Bone marrow (tissue), 2 donors: ENCODE measurements around the gene SORT1.
"Not testable (repeated sequence)": the region's sequence is repeated elsewhere in the genome, so short reads cannot be mapped to it uniquely, and the experiment has no call there.

Experiments used
- DNase-seq, 2 donors: peaks; one replicate each; lab custom pipeline; 2025; lab: John Stamatoyannopoulos, UW

Gene SORT1

DNA sequence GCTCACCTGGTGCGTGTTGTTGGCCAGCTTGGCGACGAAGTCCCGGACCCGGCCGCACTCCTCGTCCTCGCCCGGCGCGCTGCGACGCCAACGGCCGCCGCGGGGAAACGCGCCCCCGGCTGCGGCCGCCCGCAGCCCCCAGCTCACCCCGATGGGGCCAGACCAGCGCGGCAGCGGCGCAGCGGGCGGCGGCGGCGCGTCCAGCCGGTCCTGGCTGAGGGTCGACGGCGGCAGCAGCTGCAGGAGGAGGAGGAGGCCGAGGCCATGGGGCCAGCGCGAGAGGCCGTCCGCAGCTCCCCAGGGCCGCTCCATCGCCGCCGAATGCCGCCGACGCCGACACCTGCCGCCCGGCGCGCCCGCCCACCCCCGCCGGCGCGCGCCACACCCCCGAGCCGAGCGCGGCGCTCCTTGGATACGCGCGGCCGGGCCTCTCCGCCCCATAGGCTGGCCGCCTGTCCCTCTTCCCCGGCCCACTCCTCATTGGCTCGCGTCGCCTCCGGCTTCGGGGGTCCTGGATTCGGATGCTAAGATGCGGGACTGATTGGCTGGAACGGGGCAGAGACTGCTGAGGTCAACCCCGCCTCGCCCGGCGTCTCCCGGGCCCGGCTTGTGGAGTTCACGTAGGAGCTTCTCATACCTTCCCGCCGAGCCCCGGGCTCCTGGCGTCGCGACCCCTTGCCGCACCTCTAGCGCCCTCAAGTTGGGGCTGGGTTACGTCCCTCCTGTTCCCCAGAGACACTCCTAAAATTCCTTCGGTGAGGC lies at the start of gene SORT1:
SORT1 (minus strand) TSS at position 338 of the 762 bp plus-strand sequence; CDS start at position 312, 26 bp downstream.
- DNase-seq, result peak in 1 of 2 donors; percentile 88

DNA sequence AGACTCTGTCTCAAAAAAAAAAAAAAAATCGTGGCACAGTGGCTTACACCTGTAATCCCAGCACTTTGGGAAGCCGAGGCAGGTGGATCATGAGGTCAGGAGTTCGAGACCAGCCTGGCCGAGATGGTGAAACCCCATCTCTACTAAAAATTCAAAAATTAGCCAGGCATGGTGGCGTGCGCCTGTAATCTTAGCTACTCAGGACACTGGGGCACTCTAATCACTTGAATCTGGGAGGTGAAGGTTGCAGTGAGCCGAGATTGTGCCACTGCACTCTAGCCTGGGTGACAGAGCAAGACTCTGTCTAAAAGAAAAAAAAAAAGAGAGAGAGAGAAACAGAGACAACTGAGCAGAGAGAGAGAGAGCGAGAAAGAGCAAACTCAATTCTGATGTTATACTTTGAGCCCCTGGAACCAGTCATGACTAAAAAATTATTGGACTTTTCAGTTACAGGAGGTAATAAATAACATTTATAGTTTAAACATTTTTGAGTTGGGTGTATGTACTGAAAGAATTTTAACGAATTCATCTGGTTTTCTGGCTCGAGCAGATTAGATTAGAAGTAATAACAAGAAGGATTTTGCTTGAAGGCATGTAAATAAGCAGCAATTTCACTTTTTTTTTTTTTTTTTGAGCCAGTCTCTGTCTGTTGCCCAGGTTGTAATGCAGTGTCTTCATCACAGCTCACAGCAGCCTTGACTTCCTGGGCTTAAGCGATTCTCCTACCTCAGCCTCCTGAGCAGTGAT lies 48.4 kb upstream of the SORT1 start:
- not testable (repeated sequence) for DNase-seq

DNA sequence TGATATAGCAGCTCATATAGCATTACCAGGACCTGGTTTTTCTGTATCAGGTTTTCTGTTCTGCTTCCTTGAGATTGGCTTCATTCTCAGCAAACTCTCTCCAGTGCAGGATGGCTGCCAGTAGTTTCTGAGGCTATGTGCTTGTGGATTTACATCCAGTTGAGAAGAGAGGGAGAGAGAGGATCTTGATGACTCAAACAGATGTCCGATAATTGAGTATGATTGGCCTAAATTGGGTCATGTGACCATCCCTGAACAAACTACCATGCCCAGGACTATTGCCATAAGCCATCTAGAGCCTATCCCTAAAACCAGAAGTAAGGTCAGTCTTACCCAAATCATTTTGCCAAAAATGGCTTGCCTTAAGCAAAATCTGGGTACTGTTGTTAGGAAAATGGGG lies 46.6 kb upstream of the SORT1 start:
- DNase-seq, result no peak

DNA sequence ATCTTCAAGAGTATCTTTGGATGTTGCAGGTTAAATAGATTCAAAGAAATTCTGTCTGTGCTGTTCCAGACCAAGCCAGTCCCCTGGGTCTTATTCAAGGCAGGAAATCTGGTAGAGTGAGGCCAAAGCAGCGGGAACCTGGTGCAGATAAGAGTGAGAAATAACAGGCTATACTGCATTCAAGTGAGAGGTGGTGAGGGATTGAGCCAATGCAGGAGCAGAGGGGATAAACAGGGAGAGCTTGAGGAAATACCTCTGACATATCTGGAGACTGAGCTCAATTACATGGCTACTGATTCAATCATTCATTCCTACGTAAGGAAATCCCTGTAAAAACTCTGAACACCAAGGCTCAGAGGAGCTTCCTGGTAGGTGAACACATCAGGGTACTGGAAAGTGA lies 45.8 kb upstream of the SORT1 start:
- DNase-seq, result no peak

DNA sequence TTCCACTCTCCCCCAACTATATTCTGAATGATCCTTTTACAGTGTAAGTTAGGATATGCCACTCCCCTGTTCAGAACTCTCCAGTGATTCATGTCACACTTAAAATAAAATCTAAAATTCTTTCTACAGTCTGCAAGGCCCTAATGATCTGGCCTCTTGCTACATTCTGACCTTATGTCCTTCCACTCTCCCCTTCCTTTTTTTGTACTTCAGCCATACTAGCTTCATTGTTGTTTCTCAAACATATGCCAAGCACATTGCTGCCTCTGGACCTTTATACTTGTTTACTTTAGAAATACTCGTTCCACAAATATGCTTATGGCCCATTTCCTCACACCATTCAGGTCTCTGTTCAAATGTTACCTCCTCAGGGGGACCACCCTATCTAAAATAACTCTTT lies 43.4 kb upstream of the SORT1 start:
- no peak for DNase-seq

DNA sequence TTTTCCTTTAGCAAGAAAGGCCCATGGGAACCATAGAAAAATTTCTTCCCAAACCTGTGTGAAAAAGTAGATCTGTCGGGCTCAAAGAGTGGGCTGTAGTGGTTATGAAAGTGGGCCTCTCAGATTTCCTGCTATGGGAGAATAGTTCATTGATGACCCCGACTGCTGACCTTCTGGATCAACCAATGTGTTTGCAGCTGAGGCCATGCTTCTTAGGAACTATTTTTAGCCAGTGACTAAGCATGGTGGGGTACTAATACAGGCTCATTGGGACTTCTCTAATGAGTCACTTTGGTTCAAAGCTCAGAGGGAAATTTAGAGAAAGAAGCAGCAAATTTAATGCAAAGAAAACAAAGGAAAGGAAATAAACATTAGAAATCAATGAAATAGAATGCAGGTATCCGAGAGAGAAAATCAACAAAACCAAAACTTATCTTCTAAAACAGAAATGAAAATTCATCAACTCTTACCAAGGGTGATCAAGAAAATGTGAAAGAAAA lies 41.1 kb upstream of the SORT1 start:
- DNase-seq, result no peak

DNA sequence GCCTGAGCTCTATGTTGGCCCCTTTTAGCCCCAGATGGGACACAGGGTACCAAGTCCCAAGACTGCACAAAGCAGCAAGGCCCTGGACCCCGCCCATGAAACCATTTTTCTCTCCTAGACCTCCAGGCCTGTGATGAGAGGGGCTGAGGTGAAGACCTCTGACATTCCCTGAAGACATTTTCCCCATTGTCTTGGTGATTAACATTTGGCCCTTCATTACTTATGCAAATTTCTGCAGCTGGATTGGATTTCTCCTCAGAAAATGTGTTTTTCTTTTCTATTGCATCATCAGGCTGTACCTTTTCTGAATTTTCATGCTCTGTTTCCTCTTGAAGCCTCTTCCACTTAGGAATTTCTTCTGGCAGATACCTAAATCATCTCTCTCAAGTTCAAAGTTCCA lies 36.8 kb upstream of the SORT1 start:
- no peak for DNase-seq

DNA sequence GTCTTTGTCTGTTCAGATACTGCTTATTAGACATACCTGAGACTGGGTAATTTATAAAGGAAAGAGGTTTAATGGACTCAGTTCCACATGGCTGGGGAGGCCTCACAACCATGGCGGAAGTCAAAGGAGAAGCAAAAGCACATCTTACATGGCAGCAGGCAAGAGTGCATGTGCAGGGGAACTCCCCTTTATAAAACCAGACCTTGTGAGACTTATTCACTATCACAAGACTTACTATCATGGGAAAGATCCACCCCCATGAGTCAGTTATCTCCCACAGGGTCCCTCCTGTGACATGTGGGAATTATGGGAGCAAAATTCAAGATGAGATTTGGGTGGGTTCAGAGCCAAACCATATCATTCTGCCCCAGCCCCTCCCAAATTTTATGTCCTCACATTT lies 35.6 kb upstream of the SORT1 start:
- no peak for DNase-seq

DNA sequence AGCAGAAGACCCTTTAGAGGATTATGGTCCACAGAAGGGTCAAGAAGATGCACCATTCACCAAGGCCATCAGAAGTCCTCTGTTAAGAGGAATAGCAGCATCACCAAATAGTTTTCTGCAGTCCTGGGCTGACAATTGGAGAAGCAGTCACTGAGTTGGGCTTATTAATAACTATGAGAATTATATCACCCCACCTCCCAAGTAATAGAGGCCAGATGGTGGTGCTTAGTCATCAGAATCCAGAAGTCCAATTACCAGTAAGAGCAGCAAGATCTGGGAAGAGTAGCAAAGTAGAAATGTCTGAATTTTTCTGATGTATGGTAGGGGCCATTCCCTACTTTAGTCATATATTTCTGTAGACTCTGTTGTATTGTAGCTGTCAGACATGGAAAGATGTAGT lies 34.6 kb upstream of the SORT1 start:
- no peak for DNase-seq

DNA sequence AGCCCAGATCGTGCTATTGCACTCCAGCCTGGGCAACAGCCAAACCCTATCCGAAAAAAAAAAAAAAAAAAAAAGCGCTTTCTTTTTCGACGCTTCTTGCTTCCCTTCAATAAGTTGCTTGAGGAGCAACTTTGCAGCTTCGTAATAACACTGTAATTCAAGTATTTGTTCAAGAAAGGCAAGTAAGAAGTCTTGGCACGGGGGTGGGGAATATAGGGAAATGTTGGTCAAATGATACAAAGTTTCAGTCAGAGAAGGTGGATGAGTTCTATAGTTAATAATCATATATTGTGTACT lies 29.4 kb upstream of the SORT1 start:
- DNase-seq, result peak in 1 of 2 donors; percentile 5

DNA sequence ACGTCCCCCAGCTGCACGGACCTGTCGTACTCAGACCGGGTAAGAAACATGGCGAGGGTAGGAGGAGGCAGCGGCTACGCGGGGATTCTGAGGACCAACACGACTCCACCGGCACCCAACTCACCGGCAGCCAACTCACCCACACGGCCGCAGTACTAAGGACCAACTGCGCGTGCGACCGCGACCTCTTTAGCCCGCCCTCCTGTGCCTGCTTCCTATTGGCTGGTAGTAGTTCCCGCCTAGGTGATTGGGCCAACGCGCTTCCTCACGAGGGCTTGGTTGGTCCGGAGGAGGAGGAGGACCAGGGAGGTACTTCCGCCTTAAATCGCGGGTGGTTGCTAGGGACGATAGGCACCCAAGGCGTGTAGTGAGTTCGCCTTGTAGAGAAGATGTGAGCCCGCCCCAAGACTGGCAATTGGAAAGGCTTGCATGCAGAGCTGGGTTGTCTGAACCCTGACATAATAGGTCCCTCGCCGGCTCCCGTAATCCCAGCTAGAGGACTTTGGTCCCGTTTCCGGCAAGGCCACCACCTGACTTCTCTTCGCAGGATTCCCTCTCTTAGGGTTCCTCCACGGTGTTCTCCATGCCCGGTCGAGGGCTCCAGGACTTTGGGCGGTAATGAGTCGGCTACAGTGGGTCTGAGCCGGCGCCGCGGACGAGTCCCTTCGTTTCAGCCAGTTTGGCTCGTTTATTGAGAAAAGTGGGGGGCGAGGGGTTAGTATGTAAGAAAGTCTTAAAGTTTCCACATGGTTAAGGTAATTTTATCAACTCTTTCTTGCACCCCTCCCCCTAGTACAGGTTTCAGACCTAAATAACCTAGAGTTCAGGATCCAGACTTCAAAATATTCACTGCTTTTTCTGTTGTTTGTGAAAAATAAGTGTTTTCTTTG lies 28.8 kb upstream of the SORT1 start, which contains the start of gene PSMA5:
PSMA5 (minus strand) TSS at position 168 of the 890 bp plus-strand sequence; CDS start at position 50, 118 bp downstream.
- peak; percentile 86 to 97 for DNase-seq

DNA sequence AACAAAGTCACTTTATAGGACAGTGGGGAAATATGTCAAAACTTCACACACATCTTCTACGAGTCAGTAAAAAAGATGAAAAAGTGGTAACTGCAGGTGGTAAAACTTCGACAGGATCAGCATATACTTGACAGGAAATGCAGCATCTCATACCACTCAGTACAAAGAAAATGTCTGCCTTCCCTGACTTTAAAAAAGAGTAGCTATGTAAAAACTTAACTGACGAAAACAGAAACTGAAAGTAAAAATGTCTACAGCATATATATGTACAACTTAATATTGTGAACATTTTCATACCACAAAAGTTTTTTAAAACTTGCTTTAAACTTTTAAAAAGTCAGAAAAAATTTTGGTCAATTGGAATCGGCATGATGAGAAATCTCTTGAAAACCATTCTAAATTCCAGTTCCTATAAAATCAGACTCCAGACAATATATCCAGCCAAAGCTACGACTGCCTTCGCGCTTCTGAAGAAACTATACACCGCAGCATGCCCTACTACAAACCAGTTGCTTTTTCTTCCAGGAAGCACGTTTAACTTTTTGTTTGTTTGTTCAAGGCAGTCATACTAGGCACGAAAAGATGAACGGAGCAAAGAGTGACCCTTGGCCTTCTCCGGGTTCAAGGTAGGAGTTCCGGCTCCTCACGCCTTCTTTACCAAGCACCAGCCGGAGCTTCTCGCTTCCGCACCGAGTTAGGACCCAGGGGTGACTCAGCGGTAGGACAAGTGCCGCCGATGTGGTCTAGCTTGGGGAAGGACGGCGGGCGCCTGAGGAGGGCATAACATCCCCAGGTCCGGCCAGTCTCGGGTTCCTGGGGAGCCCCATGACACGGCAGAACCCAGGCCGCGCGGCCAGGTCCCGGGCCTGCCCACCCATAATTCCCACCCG lies 27.9 kb upstream of the SORT1 start:
- DNase-seq, result peak; percentile 33 to 86

DNA sequence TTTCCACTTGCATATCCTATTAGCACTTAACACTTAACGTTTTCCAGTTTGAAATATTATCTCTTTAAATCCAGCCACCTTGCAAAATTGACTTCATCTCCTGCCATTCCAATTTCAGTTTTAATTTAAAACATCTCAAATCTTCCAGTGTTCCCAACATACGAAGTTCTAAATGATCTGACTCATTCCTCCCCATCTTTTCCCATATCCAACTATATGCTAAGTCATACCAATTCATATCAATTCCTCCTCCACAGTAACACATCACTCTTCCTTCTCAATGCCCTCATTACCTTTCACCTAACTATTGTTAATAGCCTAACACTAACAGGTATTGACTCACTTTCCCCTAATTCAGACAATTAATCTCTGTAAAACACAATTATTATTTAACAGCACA lies 25.8 kb upstream of the SORT1 start:
- no peak for DNase-seq

DNA sequence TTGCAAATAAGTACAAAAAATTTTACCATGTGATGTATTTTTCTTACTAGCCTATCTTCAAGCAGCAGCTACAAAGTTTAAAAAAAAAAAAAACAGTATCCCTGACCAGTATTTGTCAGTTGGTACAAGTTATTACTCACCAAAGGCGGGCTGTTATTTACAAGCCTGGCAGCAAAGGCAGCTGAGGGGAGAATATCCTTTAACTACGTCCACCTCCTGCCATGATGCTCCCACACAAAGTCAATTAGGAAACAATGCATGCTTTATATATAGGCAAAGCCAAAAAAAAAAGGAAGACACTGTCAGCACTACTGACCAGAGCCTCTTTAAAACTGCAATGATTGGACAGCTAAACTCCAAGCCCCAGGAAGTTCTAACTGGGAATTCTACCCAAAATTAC lies 14.8 kb upstream of the SORT1 start:
- DNase-seq, result no peak

DNA sequence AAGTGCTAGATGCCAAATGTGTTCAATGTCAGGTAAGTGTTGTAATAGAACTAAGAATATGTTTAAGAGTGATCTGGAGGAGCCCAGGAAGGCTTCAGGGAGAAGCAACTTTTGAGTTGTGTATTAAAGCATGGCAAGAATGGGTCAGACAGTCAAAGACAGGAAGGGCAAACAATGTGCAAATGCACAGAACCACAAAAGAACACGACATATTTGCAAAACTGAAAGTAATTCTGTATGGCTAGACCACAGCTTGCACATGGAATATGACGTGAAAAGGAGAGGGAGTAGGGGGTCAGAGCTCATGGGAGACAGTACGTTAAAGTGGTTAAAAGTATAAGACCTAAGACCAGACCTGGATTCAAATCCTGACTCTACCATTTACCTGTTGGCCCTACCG lies 7.1 kb upstream of the SORT1 start:
- DNase-seq, result no peak

DNA sequence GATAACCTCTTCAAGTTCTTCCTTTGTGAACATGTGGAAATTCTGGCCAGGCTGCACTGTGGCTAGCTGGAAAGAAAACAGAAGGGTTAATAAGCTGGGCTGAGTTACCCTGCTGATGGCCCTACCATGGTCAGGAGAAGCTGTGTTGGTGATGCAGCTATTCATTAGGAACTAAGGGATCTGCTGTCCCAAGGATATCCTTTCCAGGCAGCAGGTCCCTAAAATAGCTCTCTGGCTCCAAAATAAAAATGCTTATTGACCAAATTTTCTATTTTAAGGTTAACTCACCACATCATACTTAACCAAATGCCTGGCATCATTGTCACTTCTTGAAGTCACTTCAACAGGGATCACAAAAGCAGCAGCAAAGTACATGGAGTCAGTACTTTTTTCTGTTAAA lies 4.3 kb upstream of the SORT1 start:
- no peak for DNase-seq

DNA sequence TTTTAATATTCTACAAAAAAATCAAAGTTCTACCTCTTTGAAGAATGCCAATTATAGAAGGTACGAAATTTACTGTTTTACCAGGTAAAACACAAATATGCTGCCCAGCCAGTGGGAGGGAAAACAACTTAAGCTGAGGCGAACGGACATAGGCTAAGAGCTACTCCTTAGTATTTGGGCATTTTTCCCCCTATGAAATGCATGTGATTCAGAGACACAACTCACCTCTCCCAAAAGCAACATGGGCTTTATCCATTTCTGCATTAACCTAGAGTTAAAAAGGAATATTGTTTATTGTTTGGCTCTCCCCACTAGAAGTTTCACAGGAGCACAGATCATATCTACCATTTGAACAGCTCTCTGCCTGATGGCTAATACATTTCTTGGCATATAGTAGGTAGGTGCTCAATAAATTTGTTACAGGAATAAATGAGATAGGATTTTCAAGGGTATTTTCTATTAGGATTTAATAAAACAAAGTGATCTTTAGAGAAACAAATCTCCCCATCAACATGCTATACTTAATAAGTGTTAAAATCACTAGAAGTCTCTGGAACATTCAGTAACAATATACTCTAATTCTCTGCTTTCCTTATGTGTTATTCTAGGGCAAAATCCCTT lies 2.4 kb upstream of the SORT1 start:
- DNase-seq, result no peak

DNA sequence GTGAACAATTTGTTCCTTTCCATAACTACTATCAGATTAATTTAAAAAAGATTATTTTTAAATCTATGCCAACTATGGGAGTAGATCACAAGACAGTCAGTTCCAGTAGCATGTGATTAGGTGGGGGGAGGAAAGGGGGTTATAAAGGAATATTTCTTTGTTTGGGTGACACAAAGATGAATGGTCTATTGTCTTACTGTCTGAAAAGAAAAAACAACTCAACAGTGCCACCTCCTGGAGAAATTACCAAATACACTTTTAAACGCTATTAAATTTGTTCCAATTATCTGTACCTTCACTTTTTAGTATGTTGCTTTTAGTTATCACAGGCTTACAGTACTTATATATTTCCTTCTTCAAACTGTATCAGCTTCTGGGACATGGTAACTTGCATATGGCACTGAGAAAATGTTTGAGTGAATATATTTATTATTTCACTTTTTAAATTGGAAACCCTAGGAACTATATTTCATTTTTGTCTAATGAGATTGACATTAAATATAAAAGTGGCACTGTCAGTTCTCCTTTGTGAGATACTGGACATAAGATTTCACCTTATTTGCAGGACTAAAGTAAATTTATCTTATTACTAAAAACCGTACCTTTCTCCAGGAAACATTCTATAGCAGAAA lies 1.7 kb upstream of the SORT1 start:
- peak in 1 of 2 donors; percentile 68 for DNase-seq

DNA sequence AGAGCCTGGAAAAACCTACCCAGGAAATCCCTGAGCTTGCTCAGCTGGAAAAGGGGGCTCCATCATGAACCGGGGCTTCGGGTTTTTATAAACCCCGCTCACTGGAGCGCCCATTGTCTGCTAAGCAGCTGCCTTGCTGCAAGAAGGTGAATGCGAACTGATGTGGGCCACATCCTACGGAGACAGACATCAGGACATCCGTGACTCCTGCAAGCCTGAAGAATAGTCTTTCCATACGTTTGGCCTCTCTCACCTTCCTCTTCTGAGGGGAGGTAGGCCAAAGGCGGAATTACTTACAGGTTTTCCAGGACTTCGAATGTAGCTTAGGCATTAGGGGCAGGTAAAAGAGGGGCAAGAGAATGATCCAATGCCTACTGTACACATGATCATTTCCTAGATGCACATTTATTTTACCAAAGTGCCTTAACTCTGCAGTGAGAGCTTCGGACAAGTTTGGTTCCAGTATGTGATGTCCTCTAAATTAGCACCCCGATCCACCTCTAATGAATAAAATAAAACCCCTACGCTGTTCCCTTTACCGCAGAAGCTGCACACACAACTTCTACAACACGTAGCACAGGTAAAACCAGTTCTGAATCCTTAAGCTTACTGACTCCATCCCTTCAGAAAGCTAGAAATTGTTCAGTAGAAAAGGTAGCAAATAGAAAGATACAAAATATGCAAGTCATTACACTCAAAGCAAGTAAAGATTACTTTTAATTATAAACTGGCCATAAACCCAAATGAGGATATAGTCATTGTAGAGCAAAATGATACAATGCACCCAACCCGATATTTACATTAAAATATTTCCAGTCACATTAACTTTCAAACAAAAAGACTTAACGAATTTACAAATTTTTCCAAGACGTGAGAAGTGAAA lies 866 bp upstream of the SORT1 start:
- DNase-seq, result no peak
